ENCODE data around the gene ERLEC1.

- TF ChIP-seq, protein P1, sequence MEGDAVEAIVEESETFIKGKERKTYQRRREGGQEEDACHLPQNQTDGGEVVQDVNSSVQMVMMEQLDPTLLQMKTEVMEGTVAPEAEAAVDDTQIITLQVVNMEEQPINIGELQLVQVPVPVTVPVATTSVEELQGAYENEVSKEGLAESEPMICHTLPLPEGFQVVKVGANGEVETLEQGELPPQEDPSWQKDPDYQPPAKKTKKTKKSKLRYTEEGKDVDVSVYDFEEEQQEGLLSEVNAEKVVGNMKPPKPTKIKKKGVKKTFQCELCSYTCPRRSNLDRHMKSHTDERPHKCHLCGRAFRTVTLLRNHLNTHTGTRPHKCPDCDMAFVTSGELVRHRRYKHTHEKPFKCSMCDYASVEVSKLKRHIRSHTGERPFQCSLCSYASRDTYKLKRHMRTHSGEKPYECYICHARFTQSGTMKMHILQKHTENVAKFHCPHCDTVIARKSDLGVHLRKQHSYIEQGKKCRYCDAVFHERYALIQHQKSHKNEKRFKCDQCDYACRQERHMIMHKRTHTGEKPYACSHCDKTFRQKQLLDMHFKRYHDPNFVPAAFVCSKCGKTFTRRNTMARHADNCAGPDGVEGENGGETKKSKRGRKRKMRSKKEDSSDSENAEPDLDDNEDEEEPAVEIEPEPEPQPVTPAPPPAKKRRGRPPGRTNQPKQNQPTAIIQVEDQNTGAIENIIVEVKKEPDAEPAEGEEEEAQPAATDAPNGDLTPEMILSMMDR (IDR thresholded peaks at IDR 0.05): no peak
- TF ChIP-seq POLR2A (IDR thresholded peaks at IDR 0.05): no peak
These were observed 80.3 kb downstream of the ERLEC1 start for GRCh38 chr2:53867169-53867568.

Data from thyroid gland (tissue), 4 donors.